GM12872 (cell line): ENCODE results near the gene HVCN1.

ENCODE experiments used
- CTCF ChIP-seq: IDR thresholded peaks from 3 replicates; pipeline ENCODE4 v1.5.1; 2011; ENCODE audit warnings: low read depth, mild to moderate bottlenecking, low read length, moderate library complexity; ENCODE audit not compliant: insufficient read depth

HVCN1 gene

GRCh38 chr12:110676171-110676570 lies 12.7 kb downstream of the HVCN1 start:
- TF ChIP-seq CTCF: no peak

GRCh38 chr12:110670161-110670701 lies 18.7 kb downstream of the HVCN1 start:
- TF ChIP-seq CTCF: no peak

GRCh38 chr12:110669193-110669502 lies 19.8 kb downstream of the HVCN1 start:
- TF ChIP-seq CTCF: no peak

- TF ChIP-seq CTCF: no peak
Observed at GRCh38 chr12:110668480-110669192, 20.3 kb downstream of the HVCN1 start.

GRCh38 chr12:110667671-110668070 lies 21.2 kb downstream of the HVCN1 start:
- no peak for TF ChIP-seq CTCF

- no peak for TF ChIP-seq CTCF
Observed at GRCh38 chr12:110666892-110667291, 22.0 kb downstream of the HVCN1 start.

GRCh38 chr12:110661337-110661972 lies 27.5 kb downstream of the HVCN1 start:
- no peak for TF ChIP-seq CTCF
